Lung microvascular endothelial cell (primary cell): ENCODE measurements around the gene NARF. TPM values are rescaled to one million over a fixed set of nuclear protein-coding genes. Genes with fewer than 3 reads are reported as not detected.
A peak's percentile ranks its signal among the peaks of the same experiment; 100 is the strongest.
"Not testable (repeated sequence)": the region's sequence is repeated elsewhere in the genome, so short reads cannot be mapped to it uniquely, and the experiment has no call there.

Experiments used
- DNase-seq, 2 donors: peaks; one replicate each; pipeline versions ENCODE4 v3.0.0 to v3.0.0-alpha.2; 2010; ENCODE audit warnings: low read depth in 2 of 2
- total RNA-seq: library from RNA; depleted of rRNA; stranded (reverse); fragments of >200 nt; gene quantifications from 2 replicates; pipeline ENCODE4 v1.2.1, GENCODE V29; 2014

NARF gene
- 50.1 and 96.2 TPM in 2 replicates for total RNA-seq

DNA sequence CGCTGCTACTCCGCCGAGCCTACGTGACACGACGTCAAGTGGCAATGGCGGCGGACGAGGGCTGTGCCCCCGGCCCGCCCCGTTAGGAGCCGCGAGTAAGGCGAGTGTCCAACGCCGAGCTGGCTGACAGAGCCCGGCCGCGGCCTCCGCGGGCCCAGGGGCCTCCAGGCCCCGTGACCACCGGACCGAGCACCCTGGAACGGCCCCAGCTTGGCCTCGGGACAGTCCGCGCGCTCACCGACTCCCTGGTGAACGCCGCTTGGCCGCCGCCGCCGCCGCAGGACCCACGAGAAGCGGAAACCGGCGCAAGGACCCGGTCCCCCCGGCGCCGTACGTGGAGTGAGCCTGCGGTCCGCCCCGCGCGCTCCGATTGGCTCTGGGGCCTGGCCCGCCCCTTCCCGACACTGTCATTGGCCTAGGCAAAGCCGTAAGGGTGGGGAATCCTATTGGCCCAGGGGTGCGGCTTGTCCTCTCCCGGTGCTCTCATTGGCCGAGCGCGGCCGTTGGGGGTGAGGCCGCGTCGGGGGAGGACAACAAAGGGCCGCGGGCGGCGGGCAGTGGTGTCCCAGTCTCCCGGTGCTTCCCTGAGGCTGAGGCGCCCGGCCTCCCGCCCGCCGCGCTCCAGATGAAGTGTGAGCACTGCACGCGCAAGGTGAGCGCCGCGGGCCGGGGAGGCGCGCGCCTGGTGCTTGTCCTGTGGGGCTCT is at the start of gene NARF:
Gene NARF, plus strand, starts transcription at position 563 of the 706 bp plus-strand sequence. Its CDS starts 63 bp downstream, at position 626.
- DNase-seq: peak; percentile 99

DNA sequence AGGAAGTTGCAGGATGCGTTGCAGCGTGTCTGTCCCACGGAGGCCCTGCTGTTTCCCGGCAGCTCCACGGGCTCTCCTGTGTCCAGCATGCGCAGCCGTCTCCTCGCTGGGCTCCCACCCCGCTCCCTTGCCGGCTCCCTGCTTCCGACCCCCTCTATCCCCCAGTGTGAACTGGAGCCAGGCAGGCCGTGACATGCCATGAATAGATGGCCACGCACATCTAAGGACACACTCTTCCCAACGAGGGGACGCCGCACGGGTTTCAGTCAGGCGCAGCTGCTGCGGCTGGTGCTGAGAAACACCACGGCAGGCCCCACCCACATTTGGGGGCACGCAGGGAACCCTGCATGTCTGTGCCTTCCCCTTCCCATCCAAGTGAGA is 49.6 kb upstream of the NARF start:
- DNase-seq: no peak

DNA sequence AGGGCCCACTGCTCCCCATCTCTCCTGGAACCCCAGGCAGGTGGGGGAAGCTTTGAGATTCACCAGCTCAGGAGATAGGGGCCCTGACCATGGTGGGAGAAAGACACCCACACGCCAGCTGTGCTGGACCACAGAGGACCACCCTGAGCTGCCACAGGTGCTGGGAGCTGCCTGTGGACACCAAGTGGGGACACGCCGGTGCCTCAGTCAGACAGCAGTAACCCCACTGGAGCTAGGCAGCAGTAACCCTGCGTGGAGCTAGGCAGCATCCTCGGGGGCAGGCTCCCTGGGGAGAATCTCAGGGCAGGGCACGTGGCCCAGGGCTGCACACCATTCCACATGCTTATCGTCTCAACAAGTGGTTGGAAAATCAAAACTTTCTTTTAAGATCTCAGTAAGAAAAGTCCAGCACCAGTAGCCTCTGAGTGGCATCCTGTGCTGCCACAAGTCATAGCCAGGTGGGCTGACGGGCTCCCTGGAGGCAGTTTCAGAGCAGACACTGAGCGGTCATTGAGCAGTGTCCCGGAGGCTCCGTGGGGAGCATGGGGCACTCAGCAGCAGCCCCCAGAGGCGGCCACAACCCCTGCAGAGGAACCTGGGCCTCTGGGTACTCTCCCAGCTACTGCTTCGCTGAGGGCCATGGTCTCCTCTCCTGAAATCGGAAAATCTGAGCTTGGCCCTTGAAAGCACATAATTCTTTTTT is 48.4 kb upstream of the NARF start:
- DNase-seq: no peak

DNA sequence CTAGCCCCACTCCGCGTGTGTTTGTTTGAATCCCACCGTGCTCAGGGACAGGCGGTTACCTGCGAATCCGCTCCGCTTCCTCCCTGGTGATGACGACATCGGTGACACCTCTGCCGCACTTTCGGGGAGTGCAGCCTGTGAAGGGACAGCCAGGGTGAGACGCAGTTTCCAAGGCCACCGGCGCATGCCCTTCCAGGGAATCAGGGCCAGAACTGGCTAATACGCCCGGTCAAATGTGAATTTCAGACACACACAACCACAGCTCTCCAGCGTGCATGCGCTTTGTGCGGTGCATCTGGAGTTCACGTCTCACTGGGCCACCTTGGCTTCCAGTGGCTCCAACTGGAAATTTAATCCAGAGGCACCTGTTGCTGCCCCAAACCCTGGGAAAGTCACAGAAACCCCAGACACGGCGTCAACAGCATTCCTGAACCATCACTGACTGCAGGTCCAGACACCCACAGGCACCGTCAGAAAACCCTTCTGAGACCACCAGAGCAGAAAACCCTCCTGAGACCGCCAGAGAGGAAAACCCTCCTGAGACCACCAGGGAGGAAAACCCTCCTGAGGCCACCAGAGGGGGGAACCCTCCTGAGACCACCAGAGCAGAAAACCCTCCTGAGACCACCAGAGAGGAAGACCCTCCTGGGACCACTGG is 47.0 kb upstream of the NARF start:
- DNase-seq: no peak

DNA sequence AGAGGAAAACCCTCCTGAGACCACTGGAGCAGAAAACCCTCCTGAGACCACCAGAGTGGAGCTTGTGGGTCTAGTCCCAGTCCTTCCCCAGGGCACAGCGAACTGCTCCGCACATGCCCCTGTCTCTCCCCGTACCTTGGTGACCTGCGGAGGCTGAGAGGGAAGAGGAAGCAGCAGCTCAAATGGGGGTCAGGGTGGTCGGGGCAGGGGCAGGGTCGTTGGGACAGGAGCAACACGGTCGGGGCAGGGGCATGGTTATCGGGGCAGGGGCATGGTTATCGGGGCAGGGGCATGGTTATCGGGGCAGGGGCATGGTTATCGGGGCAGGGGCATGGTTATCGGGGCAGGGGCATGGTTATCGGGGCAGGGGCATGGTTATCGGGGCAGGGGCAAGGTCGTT is 46.5 kb upstream of the NARF start:
- DNase-seq: not testable (repeated sequence)

DNA sequence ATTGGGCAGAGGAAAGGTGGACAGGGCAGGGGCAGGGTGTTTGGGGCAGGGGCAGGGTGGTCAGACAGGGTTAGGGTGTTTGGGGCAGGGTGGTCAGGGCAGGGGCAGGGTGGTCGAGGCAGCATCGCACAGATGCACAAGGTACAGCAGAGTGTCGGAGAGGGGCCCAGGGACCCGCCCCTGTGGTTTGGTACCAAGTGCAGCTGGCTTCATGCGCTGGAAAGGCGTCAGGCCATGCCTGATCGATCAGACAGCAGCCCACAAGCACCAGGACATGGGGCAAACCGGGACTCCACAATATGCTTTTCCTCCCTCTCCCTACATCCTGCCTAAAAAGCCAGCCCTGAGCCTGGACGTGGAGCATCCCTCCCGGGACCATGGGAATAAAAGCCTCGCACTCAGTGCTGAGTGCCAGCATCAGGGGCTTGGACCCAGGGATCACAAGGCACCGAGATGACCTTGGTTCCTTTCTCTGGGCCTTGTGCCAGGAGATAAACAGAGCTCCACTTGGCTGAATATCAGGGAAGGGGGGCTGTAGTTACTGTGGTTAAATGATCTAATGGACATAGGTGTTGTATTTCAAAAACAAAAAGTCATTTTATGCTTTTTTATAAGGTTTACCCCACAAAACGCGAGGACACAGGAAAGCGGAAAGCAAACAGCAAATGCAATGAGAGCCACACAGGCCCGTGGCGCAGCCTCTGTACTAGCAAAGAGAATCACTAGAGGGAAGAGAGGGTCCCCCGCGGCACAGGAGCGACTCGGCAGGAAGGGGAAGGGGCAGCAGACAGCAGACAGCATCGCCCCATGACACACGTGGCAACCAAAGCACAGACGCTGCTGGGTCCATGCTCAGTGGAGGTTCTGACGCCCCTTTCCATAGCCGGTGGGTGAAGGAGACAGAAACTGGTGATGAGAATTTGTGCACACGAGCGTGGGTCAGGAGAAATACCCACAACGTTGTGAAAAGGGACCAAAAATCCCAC is 45.7 kb upstream of the NARF start:
- DNase-seq: no peak

DNA sequence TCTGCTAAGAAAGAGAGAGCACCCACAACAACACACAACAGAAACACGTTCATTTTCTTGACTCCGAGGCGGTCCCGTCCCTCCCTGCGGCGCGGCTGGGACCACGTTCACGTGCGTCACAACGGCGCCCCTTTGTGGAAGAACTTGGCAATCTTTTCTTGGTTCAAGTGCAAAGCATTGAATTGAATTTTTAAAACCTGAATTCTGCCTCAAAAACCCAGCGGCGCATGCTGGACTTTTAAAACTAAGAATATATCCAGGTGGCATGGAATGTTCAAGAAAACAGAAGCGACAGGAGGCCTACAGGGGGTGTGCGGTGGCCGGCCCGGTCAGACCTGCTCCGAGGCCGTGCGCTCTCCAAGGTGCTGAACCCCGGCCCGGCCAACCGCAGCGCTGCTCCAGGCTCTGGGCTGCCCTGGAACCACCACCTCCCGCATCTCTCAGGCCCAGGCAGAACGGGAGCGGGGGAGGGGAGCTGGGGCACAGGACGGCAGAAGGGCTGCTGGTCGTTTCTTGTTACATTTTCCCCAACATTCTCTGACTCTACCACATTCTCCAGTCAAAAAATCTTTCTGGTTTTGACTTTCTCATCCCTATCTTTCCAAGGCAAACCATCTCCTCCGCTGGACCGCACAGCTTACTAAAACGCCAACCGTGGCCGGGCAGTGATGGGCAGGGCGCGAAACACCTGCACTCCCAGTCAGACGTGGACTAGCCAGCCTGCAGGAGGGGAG is 43.8 kb upstream of the NARF start:
- peak; percentile 72 to 82 for DNase-seq

DNA sequence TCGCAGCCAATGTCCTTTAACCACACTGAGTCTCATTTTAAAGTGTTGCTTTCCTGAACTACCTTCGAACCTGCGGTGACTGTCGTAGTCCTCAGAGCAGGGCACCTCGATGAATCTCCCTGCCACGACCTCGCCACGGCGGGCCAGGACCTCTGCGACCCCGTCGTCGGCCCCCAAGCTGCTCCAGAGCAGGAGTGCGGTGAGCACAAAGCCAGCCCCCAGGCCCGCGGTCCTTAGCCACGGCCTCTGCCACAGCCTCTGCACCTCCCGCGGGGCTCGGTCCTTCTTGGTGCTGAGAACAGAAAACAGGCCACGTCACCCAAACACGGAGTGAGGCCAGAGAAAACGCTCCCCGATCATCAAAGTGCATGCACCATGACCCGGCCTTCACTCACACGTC is 43.2 kb upstream of the NARF start:
- DNase-seq: no peak

DNA sequence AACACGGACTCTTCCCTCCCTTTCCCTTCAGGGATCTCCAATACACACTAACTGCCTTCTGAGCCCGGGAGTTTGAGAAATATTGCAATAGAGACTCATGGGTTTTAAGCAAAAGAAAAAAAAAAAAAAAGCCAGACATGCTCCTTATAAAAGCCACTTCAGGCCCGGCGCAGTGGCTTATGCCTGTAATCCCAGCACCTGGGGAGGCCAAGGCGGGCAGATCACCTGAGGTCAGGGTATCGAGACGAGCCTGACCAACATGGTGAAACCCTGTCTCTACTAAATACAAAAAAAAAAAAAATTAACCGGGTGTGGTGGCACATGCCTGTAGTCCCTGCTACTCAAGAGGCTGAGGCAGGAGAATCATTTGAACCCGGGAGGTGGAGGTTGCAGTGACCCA is 42.8 kb upstream of the NARF start:
- DNase-seq: no peak

DNA sequence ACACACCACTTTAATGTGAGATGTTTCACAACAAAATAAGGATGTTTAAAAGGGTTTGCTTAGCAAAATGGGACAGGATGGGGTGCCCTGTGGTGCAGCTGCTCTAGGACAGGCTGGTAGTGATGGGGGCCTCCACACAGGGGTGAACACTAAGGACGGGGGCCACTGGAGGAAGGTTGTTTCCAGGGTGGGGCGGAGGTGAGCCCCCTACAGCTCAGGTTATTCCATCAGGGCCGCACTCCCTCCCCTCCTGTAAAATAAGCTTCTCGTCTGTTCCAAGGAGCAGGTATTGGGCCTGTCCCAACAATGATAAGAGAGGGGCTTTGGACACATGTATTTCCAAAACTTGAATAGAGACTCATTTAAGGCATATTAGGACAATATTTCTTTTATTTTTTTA is 42.3 kb upstream of the NARF start:
- no peak for DNase-seq

DNA sequence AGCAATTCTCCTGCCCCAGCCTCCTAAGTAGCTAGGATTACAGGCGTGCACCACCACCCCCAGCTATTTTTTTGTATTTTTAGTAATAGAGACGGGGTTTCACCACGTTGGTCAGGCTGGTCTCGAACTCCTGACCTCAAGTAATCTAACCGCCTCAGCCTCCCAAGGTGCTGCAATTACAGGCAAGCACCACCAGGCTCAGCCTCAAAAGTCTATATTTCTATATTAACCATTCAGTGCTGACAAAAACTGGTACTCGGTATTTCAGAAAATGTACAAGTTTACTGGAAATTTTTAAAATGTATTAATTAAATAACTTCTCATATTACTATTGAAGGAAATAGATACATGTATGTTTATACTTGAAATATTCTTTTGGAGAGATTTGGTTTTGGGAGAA is 41.8 kb upstream of the NARF start:
- no peak for DNase-seq

DNA sequence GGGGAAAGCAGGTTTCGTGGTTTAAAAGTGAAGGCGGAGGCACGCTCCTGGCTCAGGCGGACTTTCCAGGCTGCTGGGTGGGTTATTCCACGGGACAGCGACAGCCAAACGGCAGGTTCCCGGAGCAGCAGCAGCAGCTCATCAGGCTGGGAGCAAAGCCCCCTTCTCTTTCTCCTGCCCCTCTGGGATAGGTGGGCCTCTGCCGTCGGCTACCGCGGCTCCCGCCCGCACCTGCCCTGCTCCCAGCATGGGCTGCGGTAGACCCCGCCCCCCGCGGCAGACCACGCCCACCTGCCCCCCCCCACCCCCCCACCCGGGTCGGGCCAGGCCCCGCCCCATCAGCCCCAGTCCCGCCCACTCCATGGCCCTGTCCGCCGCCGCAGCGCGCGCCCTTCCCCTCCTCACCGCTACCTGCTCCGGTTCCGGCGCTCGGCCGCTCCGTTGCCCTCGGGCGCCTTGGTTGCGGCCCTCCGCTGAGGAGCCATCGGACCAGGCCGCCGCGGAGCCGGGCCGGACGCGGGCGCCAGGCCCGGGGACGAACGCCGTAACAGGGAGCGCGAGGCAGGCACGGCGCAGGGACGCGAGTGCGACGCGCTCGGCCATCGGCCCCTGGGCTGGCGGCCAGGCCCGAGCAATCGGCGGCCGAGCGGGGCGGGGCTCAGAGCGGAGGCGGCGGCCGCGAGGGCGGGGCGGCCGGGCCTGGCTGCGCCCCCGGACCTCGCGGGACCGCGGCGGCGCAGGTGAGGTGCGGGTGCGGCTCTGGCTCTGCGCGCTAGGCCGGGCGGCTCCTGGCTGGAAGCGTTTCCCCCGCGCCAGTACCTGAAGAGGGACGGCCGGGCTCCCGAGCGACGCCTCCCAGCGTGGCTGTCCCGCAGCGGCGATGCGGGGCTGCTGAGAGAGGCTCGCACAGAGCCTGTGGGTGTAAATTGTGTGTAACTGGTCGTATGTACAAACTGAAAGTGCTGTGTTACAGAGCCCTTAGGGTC is 40.2 kb upstream of the NARF start, which contains the start of the genes HEXD and OGFOD3:
Gene HEXD, plus strand, starts transcription at position 347 of the 986 bp plus-strand sequence. CDS start 1,453 bp downstream, outside the sequence.
Gene OGFOD3, minus strand, starts transcription at position 586 of the 986 bp plus-strand sequence. Its CDS starts 101 bp downstream, at position 485.
- peak; percentile 83 to 91 for DNase-seq

DNA sequence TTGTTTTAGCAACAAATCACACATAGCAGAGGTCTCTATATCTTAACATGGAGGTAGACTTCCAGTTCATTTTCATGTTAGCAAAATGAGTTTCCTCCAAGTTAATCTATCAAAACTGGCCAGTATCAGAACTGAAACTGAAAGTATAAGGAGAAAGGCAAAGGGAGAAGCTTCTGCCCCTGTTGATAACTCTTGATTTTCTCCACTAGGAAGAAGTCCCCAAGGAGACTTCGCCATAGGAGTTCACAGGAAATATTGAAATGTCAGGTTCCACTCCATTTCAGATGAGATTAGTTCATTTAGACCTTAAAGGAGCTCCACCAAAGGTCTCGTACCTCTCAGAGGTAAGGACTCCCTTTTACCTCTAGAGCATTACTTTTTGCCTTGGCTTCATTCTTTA is 39.0 kb upstream of the NARF start:
- peak; percentile 17 for DNase-seq

DNA sequence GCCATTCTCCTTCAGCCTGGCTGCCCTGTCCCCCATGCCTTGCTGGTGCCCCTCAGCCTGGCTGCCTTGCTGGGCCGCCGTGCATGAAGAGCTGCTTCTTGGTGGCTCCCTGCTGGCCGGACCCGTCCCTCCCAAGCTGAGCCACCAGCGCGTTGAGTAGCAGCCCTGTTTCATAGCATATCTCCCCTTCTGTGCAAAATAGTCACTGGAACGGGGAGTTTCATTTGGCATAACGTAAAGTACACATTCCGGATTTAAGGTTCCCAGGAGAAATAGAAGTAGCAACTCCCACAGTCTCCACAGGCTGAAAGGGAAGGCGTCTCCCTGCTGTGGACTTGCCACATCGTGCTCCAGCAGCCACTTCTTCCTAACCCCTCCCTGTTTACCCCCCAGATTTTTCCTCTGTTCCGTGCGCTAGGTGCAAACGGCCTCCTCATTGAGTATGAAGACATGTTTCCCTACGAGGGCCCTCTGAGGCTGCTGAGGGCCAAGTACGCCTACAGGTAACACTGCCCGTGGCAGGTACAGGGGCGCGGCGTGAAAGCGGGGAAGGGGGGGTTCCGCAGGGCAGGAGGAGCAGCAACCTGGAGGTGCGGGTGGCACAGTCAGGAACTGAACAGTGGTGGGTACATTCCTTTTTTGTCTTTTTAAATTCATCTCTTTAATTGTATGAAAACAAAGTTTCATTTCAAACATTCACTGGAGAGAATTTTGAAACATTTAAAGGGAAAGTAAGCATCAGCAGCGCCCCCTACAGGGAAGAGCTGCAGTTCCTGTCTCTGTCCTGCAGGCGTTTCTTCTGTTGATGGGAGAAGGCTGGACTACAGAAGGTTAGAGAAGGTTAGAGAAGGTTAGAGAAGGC is 34.3 kb upstream of the NARF start:
- DNase-seq: peak; percentile 58 to 61

DNA sequence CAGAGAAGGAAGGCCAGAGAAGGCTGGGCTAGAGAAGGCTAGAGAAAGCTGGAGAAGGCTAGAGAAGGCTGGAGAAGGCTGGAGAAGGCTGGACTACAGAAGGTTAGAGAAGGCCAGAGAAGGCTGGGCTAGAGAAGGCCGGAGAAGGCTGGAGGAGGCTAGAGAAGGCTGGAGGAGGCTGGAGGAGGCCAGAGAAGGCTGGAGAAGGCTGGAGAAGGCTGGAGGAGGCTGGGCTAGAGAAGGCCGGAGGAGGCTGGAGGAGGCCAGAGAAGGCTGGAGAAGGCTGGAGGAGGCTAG is 33.7 kb upstream of the NARF start:
- DNase-seq: no peak

DNA sequence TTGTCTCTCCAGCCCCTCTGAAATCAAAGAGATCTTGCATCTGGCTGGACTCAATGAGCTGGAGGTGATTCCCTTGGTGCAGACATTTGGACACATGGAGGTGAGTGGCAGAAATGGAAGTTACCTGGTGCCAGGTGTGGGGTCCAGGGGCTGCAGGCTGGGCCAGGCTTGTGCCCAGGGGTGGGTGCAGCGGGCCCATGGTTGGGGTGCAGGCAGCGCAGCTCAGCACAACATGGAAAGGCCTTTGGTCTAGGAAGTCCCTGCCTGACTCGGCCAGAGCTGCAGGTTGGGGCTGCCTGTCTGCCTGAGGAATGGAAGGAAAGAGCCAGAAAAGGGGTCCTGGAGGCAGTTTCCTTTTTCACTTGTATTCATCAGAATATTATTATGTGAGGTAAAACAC is 30.0 kb upstream of the NARF start:
- DNase-seq: no peak

DNA sequence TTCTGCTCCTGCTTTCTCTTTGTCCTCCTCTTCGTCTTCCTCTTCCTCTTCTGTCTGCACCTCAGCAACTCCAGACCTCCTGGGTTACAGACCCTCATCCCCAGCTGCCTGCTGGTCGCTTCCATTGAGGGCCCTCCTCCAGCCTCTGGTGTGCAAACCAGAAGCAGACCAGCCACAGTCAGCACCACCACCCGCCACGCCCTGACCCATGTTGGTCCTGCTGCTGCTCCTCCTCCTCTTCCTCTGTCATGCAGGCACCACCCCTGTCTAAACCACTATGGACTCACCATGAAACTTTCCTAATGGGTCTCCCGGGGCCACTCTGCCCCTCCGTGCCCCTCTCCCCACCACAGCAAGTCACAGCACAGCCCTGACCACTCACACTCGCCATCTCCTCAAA is 28.7 kb upstream of the NARF start:
- no peak for DNase-seq

DNA sequence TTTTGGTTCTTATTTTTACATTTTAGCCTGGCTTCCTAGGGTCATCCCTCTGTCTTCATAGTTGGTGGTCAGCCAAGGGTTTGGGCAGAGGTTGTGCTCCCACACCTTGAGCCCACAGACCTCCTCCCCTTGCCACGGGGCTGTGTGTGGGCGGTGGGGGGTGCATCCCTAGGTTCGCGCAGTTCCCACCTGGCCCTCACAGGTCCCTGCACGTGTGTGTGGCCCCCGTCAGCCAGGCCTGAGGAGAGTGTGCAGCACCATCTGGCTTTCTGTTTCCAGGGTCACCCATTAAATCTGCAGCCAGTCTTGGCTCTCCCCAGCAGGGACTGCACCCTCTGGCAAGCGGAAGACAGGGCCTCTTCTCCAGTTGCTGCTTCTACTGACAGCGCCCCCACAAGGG is 26.5 kb upstream of the NARF start:
- no peak for DNase-seq
